Measurements from ENCODE around the gene SERPINA9. TPM values are rescaled to one million over a fixed set of nuclear protein-coding genes. Genes with fewer than 3 reads are reported as not detected.
"Not testable (repeated sequence)": the region's sequence is repeated elsewhere in the genome, so short reads cannot be mapped to it uniquely, and the experiment has no call there.

The SERPINA9 gene
- total and polyA plus RNA-seq, 2 donors from 2014 or later, result not detected

- no peaks in the 10 kb centered on the region for H3K27me3 ChIP-seq (ENCODE audit: control insufficient read depth, insufficient read depth, low read length)
- H3K9me3 ChIP-seq (ENCODE audit: control insufficient read depth in 2 of 3, insufficient read depth in 1 of 3, low read length in 3 of 3), result no peaks in the 10 kb centered on the region
- H3K36me3 ChIP-seq (ENCODE audit: control insufficient read depth in 2 of 3, insufficient read depth in 3 of 3, low read length in 3 of 3), result no peaks in the 10 kb centered on the region
- DNase-seq (peak in 2 of 5 donors; percentile 27 to 43), FAIRE-seq (no peak)
- no peak overlapping the region for H3K9ac ChIP-seq (ENCODE audit: low read length in 3 of 3)
- TF ChIP-seq CTCF (IDR thresholded peaks at IDR 0.05; ENCODE audit: borderline replicate concordance, extremely low read depth, insufficient read depth), result no peak
- no peaks in the 10 kb centered on the region for H3K4me1 ChIP-seq (ENCODE audit: control insufficient read depth in 2 of 3, insufficient read depth in 2 of 3, low read depth in 1 of 3, low read length in 3 of 3)
- no peak overlapping the region for H3K27ac ChIP-seq (ENCODE audit: low read depth in 2 of 2, low read length in 2 of 2)
- intact Hi-C loops (cut with DNase I), result no loop called here
- no peak overlapping the region for H3K4me3 ChIP-seq (ENCODE audit: low read length in 3 of 3)
Measured at GRCh38 chr14:94426526-94426925, 49.5 kb downstream of the SERPINA9 start.

- intact Hi-C loops (cut with DNase I), result no loop called here
- H3K9me3 ChIP-seq (ENCODE audit: control insufficient read depth in 2 of 3, insufficient read depth in 1 of 3, low read length in 3 of 3), result no peaks in the 10 kb centered on the region
- FAIRE-seq, result no peak
Measured at GRCh38 chr14:94424371-94424770, 51.6 kb downstream of the SERPINA9 start.

GRCh38 chr14:94423453-94424056 lies 52.4 kb downstream of the SERPINA9 start:
- H3K9ac ChIP-seq (ENCODE audit: low read length in 3 of 3), result no peak overlapping the region
- FAIRE-seq (no peak), DNase-seq (peak; percentile 74 to 87 (median 82))
- H3K27ac ChIP-seq (ENCODE audit: low read depth in 2 of 2, low read length in 2 of 2), result no peak overlapping the region
- H3K27me3 ChIP-seq (ENCODE audit: control insufficient read depth, insufficient read depth, low read length), result no peaks in the 10 kb centered on the region
- H3K4me1 ChIP-seq (ENCODE audit: control insufficient read depth in 2 of 3, insufficient read depth in 2 of 3, low read depth in 1 of 3, low read length in 3 of 3), result no peaks in the 10 kb centered on the region
- intact Hi-C loops (cut with DNase I), result no loop called here
- H3K4me3 ChIP-seq (ENCODE audit: low read length in 3 of 3), result no peak overlapping the region
- H3K36me3 ChIP-seq (ENCODE audit: control insufficient read depth in 2 of 3, insufficient read depth in 3 of 3, low read length in 3 of 3), result no peaks in the 10 kb centered on the region
- H3K9me3 ChIP-seq (ENCODE audit: control insufficient read depth in 2 of 3, insufficient read depth in 1 of 3, low read length in 3 of 3), result no peaks in the 10 kb centered on the region
- TF ChIP-seq CTCF (IDR thresholded peaks at IDR 0.05; ENCODE audit: borderline replicate concordance, extremely low read depth, insufficient read depth), result peak; percentile 53

More at GRCh38 chr14:94424371-94424770, 51.6 kb downstream of the SERPINA9 start:
- Histone ChIP-seq H3K4me3 (ENCODE audit: low read length in 3 of 3) (no peak overlapping the region), H3K27me3 (ENCODE audit: control insufficient read depth, insufficient read depth, low read length) (no peaks in the 10 kb centered on the region), H3K4me1 (ENCODE audit: control insufficient read depth in 2 of 3, insufficient read depth in 2 of 3, low read depth in 1 of 3, low read length in 3 of 3) (no peaks in the 10 kb centered on the region), H3K9ac (ENCODE audit: low read length in 3 of 3) (no peak overlapping the region), H3K36me3 (ENCODE audit: control insufficient read depth in 2 of 3, insufficient read depth in 3 of 3, low read length in 3 of 3) (no peaks in the 10 kb centered on the region), H3K27ac (ENCODE audit: low read depth in 2 of 2, low read length in 2 of 2) (no peak overlapping the region)
- DNase-seq, result no peak
- TF ChIP-seq CTCF (IDR thresholded peaks at IDR 0.05; ENCODE audit: borderline replicate concordance, extremely low read depth, insufficient read depth), result no peak

GRCh38 chr14:94421316-94421715 lies 54.7 kb downstream of the SERPINA9 start:
- intact Hi-C loops (cut with DNase I), result no loop called here
- Histone ChIP-seq H3K36me3 (ENCODE audit: control insufficient read depth in 2 of 3, insufficient read depth in 3 of 3, low read length in 3 of 3) (no peaks in the 10 kb centered on the region), H3K27ac (ENCODE audit: low read depth in 2 of 2, low read length in 2 of 2) (no peak overlapping the region), H3K27me3 (ENCODE audit: control insufficient read depth, insufficient read depth, low read length) (no peaks in the 10 kb centered on the region), H3K9ac (ENCODE audit: low read length in 3 of 3) (no peak overlapping the region), H3K9me3 (ENCODE audit: control insufficient read depth in 2 of 3, insufficient read depth in 1 of 3, low read length in 3 of 3) (no peaks in the 10 kb centered on the region), H3K4me1 (ENCODE audit: control insufficient read depth in 2 of 3, insufficient read depth in 2 of 3, low read depth in 1 of 3, low read length in 3 of 3) (no peaks in the 10 kb centered on the region), H3K4me3 (ENCODE audit: low read length in 3 of 3) (no peak overlapping the region)
- FAIRE-seq (no peak), DNase-seq (no peak)
- TF ChIP-seq CTCF (IDR thresholded peaks at IDR 0.05; ENCODE audit: borderline replicate concordance, extremely low read depth, insufficient read depth), result no peak

- intact Hi-C loops (cut with DNase I); H3K36me3 ChIP-seq (ENCODE audit: control insufficient read depth in 2 of 3, insufficient read depth in 3 of 3, low read length in 3 of 3); H3K9me3 ChIP-seq (ENCODE audit: control insufficient read depth in 2 of 3, insufficient read depth in 1 of 3, low read length in 3 of 3); H3K9ac ChIP-seq (ENCODE audit: low read length in 3 of 3); H3K27ac ChIP-seq (ENCODE audit: low read depth in 2 of 2, low read length in 2 of 2); H3K27me3 ChIP-seq (ENCODE audit: control insufficient read depth, insufficient read depth, low read length); FAIRE-seq; DNase-seq; H3K4me3 ChIP-seq (ENCODE audit: low read length in 3 of 3); H3K4me1 ChIP-seq (ENCODE audit: control insufficient read depth in 2 of 3, insufficient read depth in 2 of 3, low read depth in 1 of 3, low read length in 3 of 3): not testable (repeated sequence)
Measured at GRCh38 chr14:94417497-94418205, 58.3 kb downstream of the SERPINA9 start.
